CD14-positive monocyte (primary cell): ENCODE data around the gene LCLAT1. TPM values are rescaled to one million over a fixed set of nuclear protein-coding genes. Genes with fewer than 3 reads are reported as not detected.

Experiments
- DNase-seq, 3 donors: peaks; one replicate each; pipeline ENCODE4 v3.0.0-alpha.2; 2011 to 2022
- H2AFZ ChIP-seq: 2 replicates; pipeline ENCODE4 v1.6.0; 2012; ENCODE audit warnings: mild to moderate bottlenecking, low read depth, low read length, inconsistent platforms; ENCODE audit not compliant: insufficient read depth, poor library complexity, severe bottlenecking
- H3K27ac ChIP-seq, 2 donors: 1 replicate in 1 of 2; 2 replicates in 1 of 2; pipeline ENCODE4 v1.5.1; 2012 to 2013; ENCODE audit warnings: low read length in 2 of 2, control low read depth in 1 of 2, inconsistent platforms in 1 of 2, low read depth in 1 of 2, mild to moderate bottlenecking in 1 of 2
- H3K27me3 ChIP-seq, 2 donors: one replicate each; pipeline versions ENCODE4 v1.6.0 to v1.6.1; 2011 to 2013; ENCODE audit warnings: low read length in 2 of 2; ENCODE audit not compliant: control insufficient read depth in 2 of 2, insufficient read depth in 2 of 2
- H3K36me3 ChIP-seq, 2 donors: replicated peaks in 1 of 2; 1 replicate in 1 of 2; 2 replicates in 1 of 2; pipeline versions ENCODE4 v1.5.1 to v1.6.1; 2012 to 2013; ENCODE audit warnings: low read length in 2 of 2, control low read depth in 1 of 2, inconsistent platforms in 1 of 2, mild to moderate bottlenecking in 1 of 2; ENCODE audit not compliant: insufficient read depth in 2 of 2, control insufficient read depth in 1 of 2
- H3K4me1 ChIP-seq, 2 donors: 1 replicate in 1 of 2; 2 replicates in 1 of 2; pipeline versions ENCODE4 v1.5.1 to v1.6.1; 2012 to 2013; ENCODE audit warnings: low read length in 2 of 2, control low read depth in 1 of 2, inconsistent platforms in 1 of 2, mild to moderate bottlenecking in 1 of 2, moderate library complexity in 1 of 2; ENCODE audit not compliant: insufficient read depth in 2 of 2, control insufficient read depth in 1 of 2
- H3K4me2 ChIP-seq: replicated peaks from 2 replicates; pipeline ENCODE3; 2012; ENCODE audit warnings: low read length, moderate library complexity, mild to moderate bottlenecking; ENCODE audit not compliant: poor library complexity, severe bottlenecking; ENCODE audit errors: extremely low read depth
- H3K4me3 ChIP-seq, 3 experiments: fragments of 200-600 bp in 1 of 3; sonication (generic) in 1 of 3; replicated peaks in 1 of 3; 1 replicate in 2 of 3; 2 replicates in 1 of 3; pipeline ENCODE4 v1.5.1; 2011 to 2013; ENCODE audit warnings: low read length in 3 of 3, mild to moderate bottlenecking in 3 of 3, control low read depth in 2 of 3, low read depth in 2 of 3, inconsistent platforms in 1 of 3, moderate library complexity in 1 of 3
- H3K79me2 ChIP-seq: 2 replicates; pipeline ENCODE4 v1.6.0; 2012; ENCODE audit warnings: mild to moderate bottlenecking, control low read depth, inconsistent platforms, low read length, moderate library complexity; ENCODE audit not compliant: insufficient read depth
- H3K9ac ChIP-seq: 2 replicates; pipeline ENCODE4 v1.6.0; 2017; ENCODE audit warnings: low read length, mild to moderate bottlenecking; ENCODE audit not compliant: insufficient read depth, poor library complexity, severe bottlenecking
- H3K9me3 ChIP-seq, 2 donors: replicated peaks in 1 of 2; 1 replicate in 1 of 2; 2 replicates in 1 of 2; pipeline versions ENCODE4 v1.5.1 to v1.6.1; 2012 to 2013; ENCODE audit warnings: low read length in 2 of 2, control low read depth in 1 of 2; ENCODE audit not compliant: control insufficient read depth in 1 of 2, insufficient read depth in 1 of 2
- H4K20me1 ChIP-seq: 2 replicates; pipeline ENCODE4 v1.6.0; 2012; ENCODE audit warnings: mild to moderate bottlenecking, low read length, control low read depth, moderate library complexity; ENCODE audit not compliant: insufficient read depth
- H3K27ac Mint-ChIP-seq, 7 donors: one replicate each; pipeline ENCODE4 v1.8.0; 2020; ENCODE audit warnings: mild to moderate bottlenecking in 7 of 7, mixed read lengths in 7 of 7, moderate library complexity in 6 of 7, inconsistent platforms in 2 of 7
- H3K27me3 Mint-ChIP-seq, 3 donors: one replicate each; pipeline ENCODE4 v1.8.0; 2021 to 2022; ENCODE audit warnings: low read depth in 3 of 3, mild to moderate bottlenecking in 3 of 3, mixed read lengths in 3 of 3, moderate library complexity in 3 of 3, inconsistent platforms in 1 of 3
- H3K36me3 Mint-ChIP-seq, 2 donors: one replicate each; pipeline ENCODE4 v1.8.0; 2020; ENCODE audit warnings: mixed read lengths in 2 of 2, inconsistent platforms in 1 of 2, mild to moderate bottlenecking in 1 of 2
- H3K4me1 Mint-ChIP-seq: one replicate; pipeline ENCODE4 v1.8.0; 2020; ENCODE audit warnings: mild to moderate bottlenecking, mixed read lengths
- H3K4me3 Mint-ChIP-seq, 2 donors: one replicate each; pipeline ENCODE4 v1.8.0; 2020; ENCODE audit warnings: mild to moderate bottlenecking in 2 of 2, mixed read lengths in 2 of 2, moderate library complexity in 1 of 2
- H3K9me3 Mint-ChIP-seq, 7 donors: one replicate each; pipeline ENCODE4 v1.8.0; 2020 to 2022; ENCODE audit warnings: mixed read lengths in 7 of 7, mild to moderate bottlenecking in 6 of 7, moderate library complexity in 6 of 7, inconsistent platforms in 2 of 7
- WGBS: methylation state at CpG from one replicate; pipeline ENCODE4 v1.1.5; 2013; ENCODE audit warnings: missing lambda C conversion rate; ENCODE audit not compliant: insufficient coverage; 5-methylcytosine and 5-hydroxymethylcytosine counted together
- intact Hi-C, 2 donors: fragments of 100-400 bp; cut with micrococcal nuclease; formaldehyde crosslinking; loops; one replicate each; pipeline versions ENCODE4 v1.15.0 to v1.15.1; 2023
- polyA plus RNA-seq, 3 donors: library from polyadenylated mRNA; depleted of rRNA in 1 of 3; unstranded in 2 of 3; stranded (reverse) in 1 of 3; fragments of 300-500 nt in 2 of 3; fragments of >200 nt in 1 of 3; fragmentation: Illumina TruSeq in 2 of 3; gene quantifications; 1 replicate in 2 of 3; 2 replicates in 1 of 3; pipeline ENCODE4 v1.2.3, GENCODE V29; 2012 to 2021
- TF ChIP-seq, protein P1 (sequence below): fragments of 200-600 bp; IDR thresholded peaks from one replicate; pipeline ENCODE4 v1.8.0; 2022; ENCODE audit warnings: antibody characterized with exemption, mild to moderate bottlenecking

Gene LCLAT1
- polyA plus RNA-seq, 3 donors: 1.2 to 5.7 (median 1.3) TPM

GRCh38 chr2:30456579-30456978 is 9.5 kb downstream of the LCLAT1 start:
- WGBS: 100% methylated on average over 1 of the region's 2 CpGs
- Mint-ChIP-seq H3K36me3 (peaks cover 4 to 6% of the 10 kb centered on the region in 2 donors), H3K27me3 (peaks cover 0 to 2% (median 0%) of the 10 kb centered on the region in 3 donors), H3K4me3 (no peak overlapping the region), H3K9me3 (peaks cover 0 to 5% (median 0%) of the 10 kb centered on the region in 7 donors), H3K4me1 (no peaks in the 10 kb centered on the region), H3K27ac (no peak overlapping the region)
- no peaks in the 10 kb centered on the region for H3K9me3 ChIP-seq
- no peaks in the 10 kb centered on the region for H3K36me3 ChIP-seq
- no peaks in the 10 kb centered on the region for H3K27me3 ChIP-seq
- H3K9ac ChIP-seq: no peak overlapping the region
- no peak overlapping the region for H3K27ac ChIP-seq
- no peak overlapping the region for H3K4me3 ChIP-seq
- DNase-seq: no peak
- H3K4me2 ChIP-seq: no peak overlapping the region
- intact Hi-C loops: no loop called here
- no peaks in the 10 kb centered on the region for H3K4me1 ChIP-seq
- TF ChIP-seq, protein P1, sequence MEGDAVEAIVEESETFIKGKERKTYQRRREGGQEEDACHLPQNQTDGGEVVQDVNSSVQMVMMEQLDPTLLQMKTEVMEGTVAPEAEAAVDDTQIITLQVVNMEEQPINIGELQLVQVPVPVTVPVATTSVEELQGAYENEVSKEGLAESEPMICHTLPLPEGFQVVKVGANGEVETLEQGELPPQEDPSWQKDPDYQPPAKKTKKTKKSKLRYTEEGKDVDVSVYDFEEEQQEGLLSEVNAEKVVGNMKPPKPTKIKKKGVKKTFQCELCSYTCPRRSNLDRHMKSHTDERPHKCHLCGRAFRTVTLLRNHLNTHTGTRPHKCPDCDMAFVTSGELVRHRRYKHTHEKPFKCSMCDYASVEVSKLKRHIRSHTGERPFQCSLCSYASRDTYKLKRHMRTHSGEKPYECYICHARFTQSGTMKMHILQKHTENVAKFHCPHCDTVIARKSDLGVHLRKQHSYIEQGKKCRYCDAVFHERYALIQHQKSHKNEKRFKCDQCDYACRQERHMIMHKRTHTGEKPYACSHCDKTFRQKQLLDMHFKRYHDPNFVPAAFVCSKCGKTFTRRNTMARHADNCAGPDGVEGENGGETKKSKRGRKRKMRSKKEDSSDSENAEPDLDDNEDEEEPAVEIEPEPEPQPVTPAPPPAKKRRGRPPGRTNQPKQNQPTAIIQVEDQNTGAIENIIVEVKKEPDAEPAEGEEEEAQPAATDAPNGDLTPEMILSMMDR: no peak
- H4K20me1 ChIP-seq: no peaks in the 10 kb centered on the region
- H2AFZ ChIP-seq: no peak overlapping the region
- H3K79me2 ChIP-seq: peaks cover 14% of the 10 kb centered on the region

- Histone ChIP-seq H2AFZ (no peak overlapping the region), H4K20me1 (no peaks in the 10 kb centered on the region), H3K9me3 (no peaks in the 10 kb centered on the region), H3K4me2 (no peak overlapping the region), H3K27ac (no peak overlapping the region), H3K4me3 (no peak overlapping the region), H3K79me2 (peaks cover 14% of the 10 kb centered on the region), H3K36me3 (no peaks in the 10 kb centered on the region), H3K27me3 (no peaks in the 10 kb centered on the region), H3K4me1 (no peaks in the 10 kb centered on the region), H3K9ac (no peak overlapping the region)
- Mint-ChIP-seq H3K4me3 (no peak overlapping the region), H3K27me3 (peaks cover 0 to 2% (median 0%) of the 10 kb centered on the region in 3 donors), H3K27ac (no peak overlapping the region), H3K9me3 (peaks cover 0 to 7% (median 0%) of the 10 kb centered on the region in 7 donors), H3K4me1 (no peaks in the 10 kb centered on the region), H3K36me3 (peaks cover 4 to 7% of the 10 kb centered on the region in 2 donors)
- intact Hi-C loops: no loop called here
- no peak for DNase-seq
- TF ChIP-seq, protein P1: no peak
Measured at GRCh38 chr2:30457296-30457695, 10.2 kb downstream of the LCLAT1 start.
